HepG2 (cell line): Measurements from ENCODE around the gene CSNK1A1. TPM values are rescaled to one million over a fixed set of nuclear protein-coding genes. Genes with fewer than 3 reads are reported as not detected.
A peak's percentile ranks its signal among the peaks of the same experiment; 100 is the strongest.

ENCODE experiments used
- CBX2 ChIP-seq, 2 experiments: fragments of 200-600 bp in 1 of 2; sonication (generic); formaldehyde crosslinking in 1 of 2; IDR thresholded peaks; 2 replicates each; pipeline versions ENCODE4 v1.7.0 to v1.8.1; 2018 to 2022; ENCODE audit warnings: low read depth in 2 of 2, low read length in 1 of 2, mild to moderate bottlenecking in 1 of 2, missing genetic modification reagents in 1 of 2
- CREM ChIP-seq, 2 experiments: sonication (generic) in 1 of 2; formaldehyde crosslinking in 1 of 2; IDR thresholded peaks; 2 replicates each; pipeline versions ENCODE4 v1.4.0 to v1.6.1; 2016 to 2020; ENCODE audit warnings: antibody characterized with exemption in 1 of 2, mild to moderate bottlenecking in 1 of 2, missing genetic modification reagents in 1 of 2
- HNF4G ChIP-seq, 2 experiments: sonication (generic) in 1 of 2; formaldehyde crosslinking in 1 of 2; IDR thresholded peaks; 2 replicates each; pipeline versions ENCODE4 v1.4.0 to v1.6.1; 2011 to 2020; ENCODE audit warnings: borderline replicate concordance in 2 of 2, low read depth in 2 of 2, mild to moderate bottlenecking in 2 of 2, low read length in 1 of 2, missing genetic modification reagents in 1 of 2, moderate library complexity in 1 of 2
- HNRNPL ChIP-seq: fragments of 200-400 bp; formaldehyde crosslinking; IDR thresholded peaks from 2 replicates; pipeline ENCODE4 v1.6.1; 2017; ENCODE audit warnings: mild to moderate bottlenecking, low read depth, low read length
- IRF2 ChIP-seq: IDR thresholded peaks from 2 replicates; pipeline ENCODE4 v1.6.1; 2018; ENCODE audit warnings: missing genetic modification reagents, missing compliant biosample characterization
- KDM5B ChIP-seq: sonication (generic); formaldehyde crosslinking; IDR thresholded peaks from 2 replicates; pipeline ENCODE4 v1.4.0; 2020; ENCODE audit warnings: missing genetic modification reagents, mild to moderate bottlenecking, borderline replicate concordance
- MXD4 ChIP-seq: IDR thresholded peaks from 2 replicates; pipeline ENCODE4 v1.6.1; 2016; ENCODE audit warnings: mild to moderate bottlenecking, missing biosample characterization, missing genetic modification reagents
- MYNN ChIP-seq: sonication (generic); formaldehyde crosslinking; IDR thresholded peaks from 2 replicates; pipeline ENCODE4 v1.4.0; 2020; ENCODE audit warnings: mild to moderate bottlenecking, low read depth, missing genetic modification reagents
- NPAS2 ChIP-seq: sonication (generic); formaldehyde crosslinking; IDR thresholded peaks from 2 replicates; pipeline ENCODE4 v1.8.0; 2022; ENCODE audit warnings: mild to moderate bottlenecking, missing genetic modification reagents, borderline replicate concordance
- RAD21 ChIP-seq: fragments of 450-650 bp; formaldehyde crosslinking; IDR thresholded peaks from 2 replicates; pipeline ENCODE4 v1.5.0; 2020; ENCODE audit warnings: mild to moderate bottlenecking
- SOX6 ChIP-seq, 2 experiments: fragments of 450-650 bp in 1 of 2; sonication (generic) in 1 of 2; formaldehyde crosslinking in 1 of 2; IDR thresholded peaks; 2 replicates each; pipeline versions ENCODE4 v1.4.0 to v1.6.1; 2017 to 2020; ENCODE audit warnings: antibody characterized with exemption in 1 of 2, mild to moderate bottlenecking in 1 of 2, missing genetic modification reagents in 1 of 2
- ZKSCAN8 ChIP-seq: IDR thresholded peaks from 2 replicates; pipeline ENCODE4 v1.6.1; 2016; ENCODE audit warnings: borderline replicate concordance, missing genetic modification reagents, missing compliant biosample characterization
- ZNF414 ChIP-seq: sonication (generic); formaldehyde crosslinking; IDR thresholded peaks from 2 replicates; pipeline ENCODE4 v1.5.0; 2020; ENCODE audit warnings: missing genetic modification reagents
- ZNF562 ChIP-seq: sonication (generic); formaldehyde crosslinking; IDR thresholded peaks from 2 replicates; pipeline ENCODE4 v1.8.0; 2022; ENCODE audit warnings: missing genetic modification reagents, borderline replicate concordance
- ZNF850 ChIP-seq: sonication (generic); formaldehyde crosslinking; conservative IDR thresholded peaks from 2 replicates; pipeline ENCODE4 v1.9.0; 2021; ENCODE audit warnings: mild to moderate bottlenecking, missing genetic modification reagents
- ZNF891 ChIP-seq: sonication (generic); formaldehyde crosslinking; IDR thresholded peaks from 2 replicates; pipeline ENCODE4 v1.5.0; 2020; ENCODE audit warnings: mild to moderate bottlenecking, missing genetic modification reagents
- polyA plus RNA-seq, 8 experiments: library from polyadenylated mRNA; depleted of rRNA in 3 of 8; stranded (reverse) in 7 of 8; unstranded in 1 of 8; fragments of >200 nt; fragmentation: Illumina TruSeq in 4 of 8; extraction: Trizol in 4 of 8; gene quantifications; 2 replicates each; pipeline versions ENCODE4 v1.2.1 to v1.2.3, GENCODE V29; 2011 to 2016; ENCODE audit warnings: low read depth in 4 of 8, missing spikeins in 1 of 8, mixed read lengths in 1 of 8; ENCODE audit not compliant: insufficient read depth in 1 of 8
- total RNA-seq, 5 experiments: library from RNA; depleted of rRNA; stranded (reverse); fragments of >200 nt; fragmentation: Illumina TruSeq; extraction: Trizol; gene quantifications; 2 replicates each; pipeline ENCODE4 v1.2.3, GENCODE V29; 2016; ENCODE audit warnings: low read depth in 1 of 5
- TF ChIP-seq, protein P1 (sequence below): sonication (generic); formaldehyde crosslinking; IDR thresholded peaks from 2 replicates; pipeline ENCODE4; 2020; ENCODE audit warnings: missing genetic modification reagents, mild to moderate bottlenecking, borderline replicate concordance
- TF ChIP-seq, protein P2 (sequence below): sonication (generic); formaldehyde crosslinking; IDR thresholded peaks from 2 replicates; pipeline ENCODE4 v1.5.1; 2020; ENCODE audit warnings: mild to moderate bottlenecking, missing genetic modification reagents, moderate library complexity

CSNK1A1 gene
- total and polyA plus RNA-seq, 2 of the 13 experiments (the other 11 are each of a cell fraction or from before 2014, with no cell fraction given): 89.0 to 149 TPM

- 0 out of 2 replicates have a peak, but pooled peaks have one; percentile 24 for TF ChIP-seq MYNN
- TF ChIP-seq HNF4G (IDR thresholded peaks at IDR 0.05; ENCODE audit: borderline replicate concordance, low read depth, low read length): no peak
- TF ChIP-seq HNF4G (CRISPR knock-in tag; IDR thresholded peaks at IDR 0.05; ENCODE audit: borderline replicate concordance, low read depth): peak; percentile 15; the same call in 1 of the 2 replicates
- no peak for TF ChIP-seq ZNF850
- no peak for TF ChIP-seq ZNF414
- TF ChIP-seq ZKSCAN8 (CRISPR knock-in tag): no peak
- TF ChIP-seq KDM5B (CRISPR knock-in tag): peak; percentile 60; the same call in 1 of the 2 replicates
- TF ChIP-seq ZNF891 (CRISPR knock-in tag): no peak
- no peak for TF ChIP-seq MXD4 (CRISPR knock-in tag)
- no peak for TF ChIP-seq SOX6 (IDR thresholded peaks at IDR 0.05)
- TF ChIP-seq SOX6 (CRISPR knock-in tag; IDR thresholded peaks at IDR 0.05): peak; percentile 55; the same call in 1 of the 2 replicates
- no peak for TF ChIP-seq CREM (IDR thresholded peaks at IDR 0.05)
- TF ChIP-seq CREM (CRISPR knock-in tag; IDR thresholded peaks at IDR 0.05): no peak
- no peak for TF ChIP-seq CBX2 (IDR thresholded peaks at IDR 0.05; ENCODE audit: low read depth, low read length)
- TF ChIP-seq CBX2 (CRISPR knock-in tag; IDR thresholded peaks at IDR 0.05; ENCODE audit: low read depth): no peak
- TF ChIP-seq NPAS2 (CRISPR knock-in tag): no peak
- TF ChIP-seq, protein P1, sequence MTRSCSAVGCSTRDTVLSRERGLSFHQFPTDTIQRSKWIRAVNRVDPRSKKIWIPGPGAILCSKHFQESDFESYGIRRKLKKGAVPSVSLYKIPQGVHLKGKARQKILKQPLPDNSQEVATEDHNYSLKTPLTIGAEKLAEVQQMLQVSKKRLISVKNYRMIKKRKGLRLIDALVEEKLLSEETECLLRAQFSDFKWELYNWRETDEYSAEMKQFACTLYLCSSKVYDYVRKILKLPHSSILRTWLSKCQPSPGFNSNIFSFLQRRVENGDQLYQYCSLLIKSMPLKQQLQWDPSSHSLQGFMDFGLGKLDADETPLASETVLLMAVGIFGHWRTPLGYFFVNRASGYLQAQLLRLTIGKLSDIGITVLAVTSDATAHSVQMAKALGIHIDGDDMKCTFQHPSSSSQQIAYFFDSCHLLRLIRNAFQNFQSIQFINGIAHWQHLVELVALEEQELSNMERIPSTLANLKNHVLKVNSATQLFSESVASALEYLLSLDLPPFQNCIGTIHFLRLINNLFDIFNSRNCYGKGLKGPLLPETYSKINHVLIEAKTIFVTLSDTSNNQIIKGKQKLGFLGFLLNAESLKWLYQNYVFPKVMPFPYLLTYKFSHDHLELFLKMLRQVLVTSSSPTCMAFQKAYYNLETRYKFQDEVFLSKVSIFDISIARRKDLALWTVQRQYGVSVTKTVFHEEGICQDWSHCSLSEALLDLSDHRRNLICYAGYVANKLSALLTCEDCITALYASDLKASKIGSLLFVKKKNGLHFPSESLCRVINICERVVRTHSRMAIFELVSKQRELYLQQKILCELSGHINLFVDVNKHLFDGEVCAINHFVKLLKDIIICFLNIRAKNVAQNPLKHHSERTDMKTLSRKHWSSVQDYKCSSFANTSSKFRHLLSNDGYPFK (CRISPR knock-in tag): peak; percentile 65; the same call in 1 of the 2 replicates
- TF ChIP-seq, protein P2, sequence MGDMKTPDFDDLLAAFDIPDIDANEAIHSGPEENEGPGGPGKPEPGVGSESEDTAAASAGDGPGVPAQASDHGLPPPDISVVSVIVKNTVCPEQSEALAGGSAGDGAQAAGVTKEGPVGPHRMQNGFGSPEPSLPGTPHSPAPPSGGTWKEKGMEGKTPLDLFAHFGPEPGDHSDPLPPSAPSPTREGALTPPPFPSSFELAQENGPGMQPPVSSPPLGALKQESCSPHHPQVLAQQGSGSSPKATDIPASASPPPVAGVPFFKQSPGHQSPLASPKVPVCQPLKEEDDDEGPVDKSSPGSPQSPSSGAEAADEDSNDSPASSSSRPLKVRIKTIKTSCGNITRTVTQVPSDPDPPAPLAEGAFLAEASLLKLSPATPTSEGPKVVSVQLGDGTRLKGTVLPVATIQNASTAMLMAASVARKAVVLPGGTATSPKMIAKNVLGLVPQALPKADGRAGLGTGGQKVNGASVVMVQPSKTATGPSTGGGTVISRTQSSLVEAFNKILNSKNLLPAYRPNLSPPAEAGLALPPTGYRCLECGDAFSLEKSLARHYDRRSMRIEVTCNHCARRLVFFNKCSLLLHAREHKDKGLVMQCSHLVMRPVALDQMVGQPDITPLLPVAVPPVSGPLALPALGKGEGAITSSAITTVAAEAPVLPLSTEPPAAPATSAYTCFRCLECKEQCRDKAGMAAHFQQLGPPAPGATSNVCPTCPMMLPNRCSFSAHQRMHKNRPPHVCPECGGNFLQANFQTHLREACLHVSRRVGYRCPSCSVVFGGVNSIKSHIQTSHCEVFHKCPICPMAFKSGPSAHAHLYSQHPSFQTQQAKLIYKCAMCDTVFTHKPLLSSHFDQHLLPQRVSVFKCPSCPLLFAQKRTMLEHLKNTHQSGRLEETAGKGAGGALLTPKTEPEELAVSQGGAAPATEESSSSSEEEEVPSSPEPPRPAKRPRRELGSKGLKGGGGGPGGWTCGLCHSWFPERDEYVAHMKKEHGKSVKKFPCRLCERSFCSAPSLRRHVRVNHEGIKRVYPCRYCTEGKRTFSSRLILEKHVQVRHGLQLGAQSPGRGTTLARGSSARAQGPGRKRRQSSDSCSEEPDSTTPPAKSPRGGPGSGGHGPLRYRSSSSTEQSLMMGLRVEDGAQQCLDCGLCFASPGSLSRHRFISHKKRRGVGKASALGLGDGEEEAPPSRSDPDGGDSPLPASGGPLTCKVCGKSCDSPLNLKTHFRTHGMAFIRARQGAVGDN (CRISPR knock-in tag): peak; percentile 90
- TF ChIP-seq HNRNPL: no peak
- TF ChIP-seq ZNF562 (CRISPR knock-in tag): no peak
- TF ChIP-seq IRF2 (CRISPR knock-in tag): peak; percentile 77
- peak; percentile 94 for TF ChIP-seq RAD21 (CRISPR knock-in tag)
These were observed 108.6 kb downstream of the CSNK1A1 start (continued) for GRCh38 chr5:149442563-149443182.
